Tibial nerve (tissue), 4 donors: ENCODE results near the gene SDK1.

Experiments used
- CTCF ChIP-seq, 5 experiments: fragments of 200-600 bp in 3 of 5; fragments of 450-650 bp in 2 of 5; sonication (generic) in 3 of 5; IDR thresholded peaks; one replicate each; pipeline ENCODE4 v1.5.1; 2016 to 2019; ENCODE audit warnings: antibody characterized with exemption in 5 of 5, mild to moderate bottlenecking in 3 of 5, moderate library complexity in 2 of 5
- EP300 ChIP-seq, 2 donors: sonication (generic); formaldehyde crosslinking; IDR thresholded peaks; one replicate each; pipeline ENCODE4 v1.6.1; 2017; ENCODE audit warnings: antibody characterized with exemption in 2 of 2, mild to moderate bottlenecking in 1 of 2
- POLR2A ChIP-seq, 2 donors: fragments of 450-650 bp; IDR thresholded peaks; one replicate each; pipeline ENCODE4 v1.6.1; 2017; ENCODE audit warnings: antibody characterized with exemption in 2 of 2, mild to moderate bottlenecking in 2 of 2, moderate library complexity in 2 of 2

GRCh38 chr7:4242706-4243105 is 941.7 kb downstream of the SDK1 start:
- TF ChIP-seq POLR2A (IDR thresholded peaks at IDR 0.05) (no peak), CTCF (IDR thresholded peaks at IDR 0.05) (no peak), EP300 (IDR thresholded peaks at IDR 0.05) (no peak)
